ENCODE measurements around the gene HNRNPA3. TPM values are rescaled to one million over a fixed set of nuclear protein-coding genes. Genes with fewer than 3 reads are reported as not detected.
"Not testable (repeated sequence)": the region's sequence is repeated elsewhere in the genome, so short reads cannot be mapped to it uniquely, and the experiment has no call there.

Gene HNRNPA3
- total RNA-seq, 2 experiments from 2014 or later = 292 to 308 TPM

GRCh38 chr2:177174486-177174885, 38.1 kb upstream of the HNRNPA3 start:
- CTCF ChIA-PET = interaction anchor here (0.9 to 2.2 kb wide), 3 partner anchors 9 to 38 kb away, joined by 3 to 11 read pairs (median 5); partner anchors contain the start of gene HNRNPA3
- Mint-ChIP-seq H3K4me1 (ENCODE audit: low read depth) (peaks cover 10% of the 10 kb centered on the region), H3K27ac (no peak overlapping the region), H3K36me3 (ENCODE audit: low read depth) (no peaks in the 10 kb centered on the region), H3K9me3 (no peaks in the 10 kb centered on the region), H3K27me3 (no peaks in the 10 kb centered on the region), H3K4me3 (no peak overlapping the region)
- no peak for TF ChIP-seq CTCF (IDR thresholded peaks at IDR 0.05)
- POLR2A ChIA-PET = no interaction called here
- ATAC-seq (no peak), DNase-seq (no peak)
- intact Hi-C loops (cut with micrococcal nuclease) = no loop called here

- H3K27me3 Mint-ChIP-seq = no peaks in the 10 kb centered on the region
- no peaks in the 10 kb centered on the region for H3K9me3 Mint-ChIP-seq
Observed at GRCh38 chr2:177175917-177176668, 36.5 kb upstream of the HNRNPA3 start.

GRCh38 chr2:177178797-177179196, 33.8 kb upstream of the HNRNPA3 start:
- ChIA-PET POLR2A (no interaction called here), CTCF (interaction anchor here (1.5 to 1.9 kb wide), 3 partner anchors 14 to 117 kb away, joined by 3 to 6 read pairs (median 3); no protein-coding TSS in a partner anchor)
- DNase-seq = no peak
- H3K9me3 Mint-ChIP-seq = no peaks in the 10 kb centered on the region
- no peak overlapping the region for H3K27ac Mint-ChIP-seq
- no peak overlapping the region for H3K4me3 Mint-ChIP-seq
- no peak for ATAC-seq
- no peaks in the 10 kb centered on the region for H3K27me3 Mint-ChIP-seq
- no peak for TF ChIP-seq CTCF (IDR thresholded peaks at IDR 0.05)
- intact Hi-C loops (cut with micrococcal nuclease) = no loop called here
- no peaks in the 10 kb centered on the region for H3K4me1 Mint-ChIP-seq (ENCODE audit: low read depth)
- H3K36me3 Mint-ChIP-seq (ENCODE audit: low read depth) = no peaks in the 10 kb centered on the region

More at GRCh38 chr2:177175917-177176668, 36.5 kb upstream of the HNRNPA3 start:
- DNase-seq = no peak
- ATAC-seq = no peak
- no peak overlapping the region for H3K27ac Mint-ChIP-seq
- TF ChIP-seq CTCF (IDR thresholded peaks at IDR 0.05) = no peak
- peaks cover under 1% of the 10 kb centered on the region for H3K4me1 Mint-ChIP-seq (ENCODE audit: low read depth)
- ChIA-PET CTCF (interaction anchor here (0.8 to 1.4 kb wide), 3 partner anchors 9 to 14 kb away, joined by 3 to 5 read pairs (median 4); no protein-coding TSS in a partner anchor), POLR2A (no interaction called here)
- no peaks in the 10 kb centered on the region for H3K36me3 Mint-ChIP-seq (ENCODE audit: low read depth)
- intact Hi-C loops (cut with micrococcal nuclease) = no loop called here
- H3K4me3 Mint-ChIP-seq = no peak overlapping the region

GRCh38 chr2:177179227-177179626, 33.4 kb upstream of the HNRNPA3 start:
- Mint-ChIP-seq H3K4me1 (ENCODE audit: low read depth) (no peaks in the 10 kb centered on the region), H3K27me3 (no peaks in the 10 kb centered on the region), H3K36me3 (ENCODE audit: low read depth) (no peaks in the 10 kb centered on the region), H3K4me3 (no peak overlapping the region), H3K27ac (no peak overlapping the region), H3K9me3 (no peaks in the 10 kb centered on the region)
- DNase-seq (no peak), ATAC-seq (no peak)
- TF ChIP-seq CTCF (IDR thresholded peaks at IDR 0.05) = no peak
- CTCF ChIA-PET = interaction anchor here (1.5 to 1.9 kb wide), 3 partner anchors 14 to 117 kb away, joined by 3 to 6 read pairs (median 3); no protein-coding TSS in a partner anchor
- POLR2A ChIA-PET = no interaction called here
- intact Hi-C loops (cut with micrococcal nuclease) = no loop called here

GRCh38 chr2:177179671-177180070, 32.9 kb upstream of the HNRNPA3 start:
- DNase-seq; H3K36me3 Mint-ChIP-seq (ENCODE audit: low read depth); H3K27me3 Mint-ChIP-seq; ATAC-seq; POLR2A ChIA-PET; H3K27ac Mint-ChIP-seq; H3K9me3 Mint-ChIP-seq; H3K4me3 Mint-ChIP-seq; intact Hi-C loops (cut with micrococcal nuclease); H3K4me1 Mint-ChIP-seq (ENCODE audit: low read depth): not testable (repeated sequence)
- CTCF ChIA-PET = interaction anchor here (0.5 to 1.9 kb wide), 3 partner anchors 15 to 31 kb away, joined by 3 to 6 read pairs (median 3); no protein-coding TSS in a partner anchor

Data from activated CD8-positive, alpha-beta T cell treated with anti-CD3 and anti-CD28 coated beads for 36 hours (primary cell).